ENCODE measurements around the gene RAPGEF4.

RAPGEF4 gene

DNA sequence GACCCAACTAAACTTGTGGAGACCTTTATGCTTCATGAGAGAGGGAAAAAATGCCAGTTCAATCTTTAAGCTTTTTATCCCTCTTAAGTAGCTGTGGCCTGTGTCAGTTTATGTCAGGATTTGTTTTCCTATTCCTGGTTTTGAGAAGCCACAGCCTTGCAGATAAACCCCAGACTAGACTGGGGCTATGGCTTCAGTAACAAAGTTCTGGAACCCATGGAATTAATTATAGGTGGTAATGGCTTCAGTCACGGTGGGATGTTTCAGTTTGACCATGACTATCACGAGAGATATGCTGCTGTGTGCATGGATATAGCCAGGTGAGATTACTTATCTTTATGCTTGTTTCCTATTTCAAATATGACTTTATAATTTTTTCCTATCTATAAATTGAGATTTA is 134.8 kb downstream of the RAPGEF4 start:
- no peaks in the 10 kb centered on the region for H3K79me2 ChIP-seq (ENCODE audit: low read length)

DNA sequence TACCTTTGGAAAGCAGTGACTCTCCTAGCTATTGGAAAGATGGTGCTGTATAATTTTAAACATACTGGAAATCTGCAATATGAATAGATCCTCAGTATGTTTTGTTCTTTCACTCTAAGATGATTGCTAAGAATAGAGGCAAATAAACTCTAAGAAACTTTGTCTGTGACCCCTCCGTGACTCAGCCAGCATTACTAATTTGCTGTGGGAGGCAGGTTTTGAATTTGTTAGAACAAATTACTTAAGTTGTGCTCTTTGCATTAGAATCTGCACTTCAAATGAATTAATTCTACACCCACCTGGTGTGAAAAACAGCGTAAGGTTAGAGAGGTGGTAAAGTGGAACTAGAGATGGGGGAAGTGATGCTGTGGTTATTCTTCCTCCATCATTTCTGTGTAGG is 142.2 kb downstream of the RAPGEF4 start:
- Histone ChIP-seq H3K9me3 (ENCODE audit: insufficient read depth, low read length) (no peaks in the 10 kb centered on the region), H3K27ac (ENCODE audit: low read length) (no peak overlapping the region), H3K36me3 (replicated peaks; ENCODE audit: low read depth, low read length) (no peaks in the 10 kb centered on the region), H3K9ac (ENCODE audit: low read length) (no peak overlapping the region), H3K4me3 (ENCODE audit: low read length) (no peak overlapping the region), H3K27me3 (ENCODE audit: low read depth, low read length) (no peaks in the 10 kb centered on the region), H3K4me2 (ENCODE audit: low read length) (no peak overlapping the region; the same call in 1 of the 2 replicates), H3K79me2 (ENCODE audit: low read length) (no peaks in the 10 kb centered on the region), H3K4me1 (ENCODE audit: low read length) (peaks cover 7% of the 10 kb centered on the region; the same call in 1 of the 2 replicates), H4K20me1 (ENCODE audit: insufficient read depth, low read length) (no peaks in the 10 kb centered on the region), H2AFZ (ENCODE audit: low read depth, low read length) (no peak overlapping the region)
- no peak for TF ChIP-seq EZH2phosphoT487 (IDR thresholded peaks at IDR 0.05; ENCODE audit: low read depth)
- TF ChIP-seq, protein P1, sequence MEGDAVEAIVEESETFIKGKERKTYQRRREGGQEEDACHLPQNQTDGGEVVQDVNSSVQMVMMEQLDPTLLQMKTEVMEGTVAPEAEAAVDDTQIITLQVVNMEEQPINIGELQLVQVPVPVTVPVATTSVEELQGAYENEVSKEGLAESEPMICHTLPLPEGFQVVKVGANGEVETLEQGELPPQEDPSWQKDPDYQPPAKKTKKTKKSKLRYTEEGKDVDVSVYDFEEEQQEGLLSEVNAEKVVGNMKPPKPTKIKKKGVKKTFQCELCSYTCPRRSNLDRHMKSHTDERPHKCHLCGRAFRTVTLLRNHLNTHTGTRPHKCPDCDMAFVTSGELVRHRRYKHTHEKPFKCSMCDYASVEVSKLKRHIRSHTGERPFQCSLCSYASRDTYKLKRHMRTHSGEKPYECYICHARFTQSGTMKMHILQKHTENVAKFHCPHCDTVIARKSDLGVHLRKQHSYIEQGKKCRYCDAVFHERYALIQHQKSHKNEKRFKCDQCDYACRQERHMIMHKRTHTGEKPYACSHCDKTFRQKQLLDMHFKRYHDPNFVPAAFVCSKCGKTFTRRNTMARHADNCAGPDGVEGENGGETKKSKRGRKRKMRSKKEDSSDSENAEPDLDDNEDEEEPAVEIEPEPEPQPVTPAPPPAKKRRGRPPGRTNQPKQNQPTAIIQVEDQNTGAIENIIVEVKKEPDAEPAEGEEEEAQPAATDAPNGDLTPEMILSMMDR (IDR thresholded peaks at IDR 0.05; ENCODE audit: low read depth, low read length) = no peak

More for the DNA sequence above, 134.8 kb downstream of the RAPGEF4 start:
- H3K36me3 ChIP-seq (replicated peaks; ENCODE audit: low read depth, low read length) = no peaks in the 10 kb centered on the region
- H3K4me2 ChIP-seq (ENCODE audit: low read length) = no peak overlapping the region
- H3K9ac ChIP-seq (ENCODE audit: low read length) = no peak overlapping the region
- H4K20me1 ChIP-seq (ENCODE audit: insufficient read depth, low read length) = no peaks in the 10 kb centered on the region
- H3K4me1 ChIP-seq (ENCODE audit: low read length) = no peaks in the 10 kb centered on the region
- TF ChIP-seq, protein P1 (IDR thresholded peaks at IDR 0.05; ENCODE audit: low read depth, low read length) = no peak
- no peak for TF ChIP-seq EZH2phosphoT487 (IDR thresholded peaks at IDR 0.05; ENCODE audit: low read depth)
- no peaks in the 10 kb centered on the region for H3K27me3 ChIP-seq (ENCODE audit: low read depth, low read length)
- H3K4me3 ChIP-seq (ENCODE audit: low read length) = no peak overlapping the region
- no peak overlapping the region for H2AFZ ChIP-seq (ENCODE audit: low read depth, low read length)
- no peak overlapping the region for H3K27ac ChIP-seq (ENCODE audit: low read length)
- H3K9me3 ChIP-seq (ENCODE audit: insufficient read depth, low read length) = no peaks in the 10 kb centered on the region

DNA sequence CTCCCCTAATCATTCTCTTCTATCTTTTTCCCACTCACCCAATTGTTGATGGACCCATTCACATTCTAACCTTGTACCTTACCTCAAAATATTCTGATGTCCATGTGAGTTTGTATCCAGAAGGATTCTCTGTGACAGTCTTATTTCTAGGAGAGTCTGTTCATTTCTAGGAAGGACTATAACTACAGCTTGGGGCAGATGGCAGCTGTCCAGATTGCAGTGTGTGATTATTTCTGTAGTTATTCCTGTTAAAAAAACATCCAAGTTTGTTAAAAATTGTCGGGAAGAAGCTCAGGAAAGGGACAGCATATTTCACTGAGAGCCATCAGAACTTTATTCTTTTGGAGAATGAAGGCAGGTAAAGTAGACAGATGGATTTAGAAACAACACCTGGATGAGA is 142.6 kb downstream of the RAPGEF4 start:
- Histone ChIP-seq H3K4me2 (ENCODE audit: low read length) (no peak overlapping the region), H3K27me3 (ENCODE audit: low read depth, low read length) (no peaks in the 10 kb centered on the region)
- TF ChIP-seq, protein P1 (IDR thresholded peaks at IDR 0.05; ENCODE audit: low read depth, low read length) = no peak
- no peak for TF ChIP-seq EZH2phosphoT487 (IDR thresholded peaks at IDR 0.05; ENCODE audit: low read depth)

DNA sequence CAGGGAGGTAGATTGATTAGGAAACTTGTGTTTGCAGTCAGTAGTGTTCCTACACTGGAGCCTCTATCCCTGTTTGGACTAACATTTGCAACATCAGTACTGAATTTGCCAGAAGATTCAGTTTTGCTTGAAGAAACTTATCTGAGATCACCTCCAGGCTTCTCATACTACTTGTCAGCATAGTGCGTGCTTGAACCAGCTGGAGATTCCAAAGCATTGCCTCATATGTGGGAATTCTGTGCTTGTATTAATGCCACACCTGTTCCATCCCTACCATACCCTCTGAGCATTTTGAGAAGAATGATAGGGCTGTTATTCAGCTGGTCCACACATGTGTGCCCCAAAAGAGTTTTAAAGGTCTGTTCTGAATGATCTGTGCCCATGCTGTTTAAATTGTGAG is 148.7 kb downstream of the RAPGEF4 start:
- no peaks in the 10 kb centered on the region for H3K27me3 ChIP-seq (ENCODE audit: low read depth, low read length)
- H3K79me2 ChIP-seq (ENCODE audit: low read length) = no peaks in the 10 kb centered on the region
- no peak overlapping the region for H3K4me3 ChIP-seq (ENCODE audit: low read length)
- no peak overlapping the region for H3K9ac ChIP-seq (ENCODE audit: low read length)
- H3K9me3 ChIP-seq (ENCODE audit: insufficient read depth, low read length) = no peaks in the 10 kb centered on the region
- no peak overlapping the region for H3K4me2 ChIP-seq (ENCODE audit: low read length)
- peaks cover 6% of the 10 kb centered on the region; the same call in 1 of the 2 replicates for H3K4me1 ChIP-seq (ENCODE audit: low read length)
- no peak overlapping the region for H3K27ac ChIP-seq (ENCODE audit: low read length)
- no peaks in the 10 kb centered on the region for H4K20me1 ChIP-seq (ENCODE audit: insufficient read depth, low read length)
- H2AFZ ChIP-seq (ENCODE audit: low read depth, low read length) = no peak overlapping the region
- H3K36me3 ChIP-seq (replicated peaks; ENCODE audit: low read depth, low read length) = no peaks in the 10 kb centered on the region
- TF ChIP-seq EZH2phosphoT487 (IDR thresholded peaks at IDR 0.05; ENCODE audit: low read depth) = no peak
- TF ChIP-seq, protein P1 (IDR thresholded peaks at IDR 0.05; ENCODE audit: low read depth, low read length) = no peak

More for the DNA sequence above, 142.6 kb downstream of the RAPGEF4 start:
- Histone ChIP-seq H3K79me2 (ENCODE audit: low read length) (no peaks in the 10 kb centered on the region), H4K20me1 (ENCODE audit: insufficient read depth, low read length) (no peaks in the 10 kb centered on the region), H3K27ac (ENCODE audit: low read length) (no peak overlapping the region), H3K9me3 (ENCODE audit: insufficient read depth, low read length) (no peaks in the 10 kb centered on the region), H3K4me3 (ENCODE audit: low read length) (no peak overlapping the region), H3K9ac (ENCODE audit: low read length) (no peak overlapping the region), H3K4me1 (ENCODE audit: low read length) (peaks cover 7% of the 10 kb centered on the region; the same call in 1 of the 2 replicates), H3K36me3 (replicated peaks; ENCODE audit: low read depth, low read length) (no peaks in the 10 kb centered on the region), H2AFZ (ENCODE audit: low read depth, low read length) (no peak overlapping the region)
